Middle frontal gyrus (tissue), 1 donor: Measurements from ENCODE around the gene GRWD1.

Experiments used
- DNase-seq: peaks from one replicate; pipeline ENCODE4 v3.0.0-alpha.2; 2015; ENCODE audit warnings: low spot score; ENCODE audit errors: extremely low spot score

GRWD1 gene

GRCh38 chr19:48455908-48456562 is 10.3 kb downstream of the GRWD1 start:
- no peak for DNase-seq

- no peak for DNase-seq
Observed at GRCh38 chr19:48456864-48457263, 11.1 kb downstream of the GRWD1 start.

- no peak for DNase-seq
Observed at GRCh38 chr19:48458016-48458415, 12.2 kb downstream of the GRWD1 start.

- DNase-seq = no peak
Observed at GRCh38 chr19:48461651-48461981, 15.8 kb downstream of the GRWD1 start.

GRCh38 chr19:48461982-48462655 is 16.3 kb downstream of the GRWD1 start:
- no peak for DNase-seq

- no peak for DNase-seq
Observed at GRCh38 chr19:48465215-48465614, 19.4 kb downstream of the GRWD1 start.

GRCh38 chr19:48466561-48467325 is 21.0 kb downstream of the GRWD1 start:
- DNase-seq = no peak

- DNase-seq = peak; percentile 100
Observed at GRCh38 chr19:48468772-48469288, 23.0 kb downstream of the GRWD1 start.

GRCh38 chr19:48469289-48469881 is 23.6 kb downstream of the GRWD1 start, which contains the start of gene CYTH2:
CYTH2 (plus strand) TSS chr19:48469369; CDS start chr19:48469508, 139 bp downstream.
- DNase-seq = peak; percentile 28

- no peak for DNase-seq
Observed at GRCh38 chr19:48469934-48470680, 24.3 kb downstream of the GRWD1 start.

GRCh38 chr19:48470856-48471255 is 25.1 kb downstream of the GRWD1 start:
- no peak for DNase-seq

- no peak for DNase-seq
Observed at GRCh38 chr19:48471836-48472235, 26.1 kb downstream of the GRWD1 start.

GRCh38 chr19:48473161-48473966 is 27.6 kb downstream of the GRWD1 start:
- no peak for DNase-seq

- DNase-seq = no peak
Observed at GRCh38 chr19:48474084-48474592, 28.4 kb downstream of the GRWD1 start.

- no peak for DNase-seq
Observed at GRCh38 chr19:48475369-48476068, 29.7 kb downstream of the GRWD1 start.

GRCh38 chr19:48476176-48476575 is 30.4 kb downstream of the GRWD1 start:
- no peak for DNase-seq

- no peak for DNase-seq
Observed at GRCh38 chr19:48477067-48477685, 31.4 kb downstream of the GRWD1 start.

GRCh38 chr19:48477698-48478338 is 32.0 kb downstream of the GRWD1 start:
- DNase-seq = no peak
